Hepatocyte (in vitro differentiated cells): ENCODE measurements around the gene PABPN1L.

Source experiments
- EZH2 ChIP-seq: fragments of 200-600 bp; sonication (generic); IDR thresholded peaks from 2 replicates; pipeline ENCODE4 v1.6.1; 2016; ENCODE audit warnings: antibody characterized with exemption, mild to moderate bottlenecking, borderline replicate concordance
- EZH2phosphoT487 ChIP-seq: fragments of 200-600 bp; sonication (generic); IDR thresholded peaks from one replicate; pipeline ENCODE4 v1.6.1; 2018; ENCODE audit warnings: antibody characterized with exemption, mild to moderate bottlenecking, low read depth, moderate library complexity; ENCODE audit not compliant: unreplicated experiment, severe bottlenecking
- TF ChIP-seq, protein P1 (sequence below): fragments of 200-600 bp; sonication (generic); IDR thresholded peaks from 2 replicates; pipeline ENCODE4 v1.5.1; 2016; ENCODE audit warnings: antibody characterized with exemption, mild to moderate bottlenecking; ENCODE audit not compliant: poor library complexity

DNA sequence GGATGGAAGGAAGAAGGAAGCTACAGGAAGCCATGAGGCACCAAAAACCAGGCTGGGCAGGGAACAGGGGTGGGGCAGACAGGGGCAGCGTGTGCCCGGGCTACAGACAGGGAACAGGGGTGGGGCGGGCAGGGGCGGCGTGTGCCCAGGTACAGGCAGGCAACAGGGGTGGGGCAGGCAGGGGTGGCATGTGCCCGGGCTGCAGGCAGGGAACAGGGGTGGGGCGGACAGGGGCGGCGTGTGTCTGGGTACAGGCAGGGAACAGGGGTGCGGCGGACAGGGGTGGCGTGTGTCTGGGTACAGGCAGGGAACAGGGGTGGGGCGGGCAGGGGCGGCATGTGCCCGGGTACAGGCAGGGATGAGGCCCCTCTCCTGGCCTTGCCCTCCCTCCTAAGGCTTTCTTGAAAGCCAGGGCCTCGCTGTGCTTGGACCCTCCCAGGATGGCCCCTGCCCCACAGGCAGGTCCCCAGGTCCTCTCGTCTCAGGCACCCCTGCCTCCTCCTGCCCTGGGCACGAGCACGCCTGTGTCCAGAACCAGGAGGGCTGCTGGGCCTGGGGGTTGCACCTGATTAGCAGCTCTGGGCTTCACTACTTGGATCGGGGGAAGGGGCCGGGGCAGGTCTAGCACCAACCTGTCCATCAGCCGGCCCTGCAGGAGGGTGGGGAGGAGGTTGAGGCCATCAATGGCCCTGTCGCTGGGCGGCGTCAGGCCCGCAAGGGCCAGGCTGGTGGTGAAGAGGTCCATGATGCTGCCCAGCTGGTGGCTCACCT is 40.2 kb downstream of the PABPN1L start:
- TF ChIP-seq EZH2phosphoT487 = no peak
- TF ChIP-seq, protein P1, sequence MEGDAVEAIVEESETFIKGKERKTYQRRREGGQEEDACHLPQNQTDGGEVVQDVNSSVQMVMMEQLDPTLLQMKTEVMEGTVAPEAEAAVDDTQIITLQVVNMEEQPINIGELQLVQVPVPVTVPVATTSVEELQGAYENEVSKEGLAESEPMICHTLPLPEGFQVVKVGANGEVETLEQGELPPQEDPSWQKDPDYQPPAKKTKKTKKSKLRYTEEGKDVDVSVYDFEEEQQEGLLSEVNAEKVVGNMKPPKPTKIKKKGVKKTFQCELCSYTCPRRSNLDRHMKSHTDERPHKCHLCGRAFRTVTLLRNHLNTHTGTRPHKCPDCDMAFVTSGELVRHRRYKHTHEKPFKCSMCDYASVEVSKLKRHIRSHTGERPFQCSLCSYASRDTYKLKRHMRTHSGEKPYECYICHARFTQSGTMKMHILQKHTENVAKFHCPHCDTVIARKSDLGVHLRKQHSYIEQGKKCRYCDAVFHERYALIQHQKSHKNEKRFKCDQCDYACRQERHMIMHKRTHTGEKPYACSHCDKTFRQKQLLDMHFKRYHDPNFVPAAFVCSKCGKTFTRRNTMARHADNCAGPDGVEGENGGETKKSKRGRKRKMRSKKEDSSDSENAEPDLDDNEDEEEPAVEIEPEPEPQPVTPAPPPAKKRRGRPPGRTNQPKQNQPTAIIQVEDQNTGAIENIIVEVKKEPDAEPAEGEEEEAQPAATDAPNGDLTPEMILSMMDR = no peak
- TF ChIP-seq EZH2 = no peak
